ENCODE results near the gene PLK2.

DNA sequence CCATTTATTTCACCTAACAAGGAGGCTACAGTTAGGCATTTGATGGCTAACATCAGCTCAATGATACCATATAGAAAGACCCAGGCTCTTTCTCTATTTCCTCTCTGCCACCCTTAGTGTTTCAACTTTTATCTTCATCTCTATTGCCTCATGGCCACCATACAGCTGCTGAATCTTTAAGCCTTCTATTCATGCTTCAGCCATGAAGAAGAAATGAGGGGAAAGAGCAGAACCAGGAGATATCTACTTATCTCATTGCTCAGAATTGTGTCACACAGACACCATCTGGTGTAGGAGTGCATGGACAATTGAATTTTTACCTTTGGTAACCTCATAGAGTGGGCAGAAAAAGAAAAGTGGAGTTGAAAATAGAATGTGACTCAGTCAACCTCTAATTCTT, 38.0 kb upstream of the PLK2 start:
- TF ChIP-seq, protein P1, sequence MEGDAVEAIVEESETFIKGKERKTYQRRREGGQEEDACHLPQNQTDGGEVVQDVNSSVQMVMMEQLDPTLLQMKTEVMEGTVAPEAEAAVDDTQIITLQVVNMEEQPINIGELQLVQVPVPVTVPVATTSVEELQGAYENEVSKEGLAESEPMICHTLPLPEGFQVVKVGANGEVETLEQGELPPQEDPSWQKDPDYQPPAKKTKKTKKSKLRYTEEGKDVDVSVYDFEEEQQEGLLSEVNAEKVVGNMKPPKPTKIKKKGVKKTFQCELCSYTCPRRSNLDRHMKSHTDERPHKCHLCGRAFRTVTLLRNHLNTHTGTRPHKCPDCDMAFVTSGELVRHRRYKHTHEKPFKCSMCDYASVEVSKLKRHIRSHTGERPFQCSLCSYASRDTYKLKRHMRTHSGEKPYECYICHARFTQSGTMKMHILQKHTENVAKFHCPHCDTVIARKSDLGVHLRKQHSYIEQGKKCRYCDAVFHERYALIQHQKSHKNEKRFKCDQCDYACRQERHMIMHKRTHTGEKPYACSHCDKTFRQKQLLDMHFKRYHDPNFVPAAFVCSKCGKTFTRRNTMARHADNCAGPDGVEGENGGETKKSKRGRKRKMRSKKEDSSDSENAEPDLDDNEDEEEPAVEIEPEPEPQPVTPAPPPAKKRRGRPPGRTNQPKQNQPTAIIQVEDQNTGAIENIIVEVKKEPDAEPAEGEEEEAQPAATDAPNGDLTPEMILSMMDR (IDR thresholded peaks at IDR 0.05): no peak
- no peak for TF ChIP-seq POLR2AphosphoS5 (IDR thresholded peaks at IDR 0.05; ENCODE audit: low read depth, low read length)
- TF ChIP-seq, protein P2, sequence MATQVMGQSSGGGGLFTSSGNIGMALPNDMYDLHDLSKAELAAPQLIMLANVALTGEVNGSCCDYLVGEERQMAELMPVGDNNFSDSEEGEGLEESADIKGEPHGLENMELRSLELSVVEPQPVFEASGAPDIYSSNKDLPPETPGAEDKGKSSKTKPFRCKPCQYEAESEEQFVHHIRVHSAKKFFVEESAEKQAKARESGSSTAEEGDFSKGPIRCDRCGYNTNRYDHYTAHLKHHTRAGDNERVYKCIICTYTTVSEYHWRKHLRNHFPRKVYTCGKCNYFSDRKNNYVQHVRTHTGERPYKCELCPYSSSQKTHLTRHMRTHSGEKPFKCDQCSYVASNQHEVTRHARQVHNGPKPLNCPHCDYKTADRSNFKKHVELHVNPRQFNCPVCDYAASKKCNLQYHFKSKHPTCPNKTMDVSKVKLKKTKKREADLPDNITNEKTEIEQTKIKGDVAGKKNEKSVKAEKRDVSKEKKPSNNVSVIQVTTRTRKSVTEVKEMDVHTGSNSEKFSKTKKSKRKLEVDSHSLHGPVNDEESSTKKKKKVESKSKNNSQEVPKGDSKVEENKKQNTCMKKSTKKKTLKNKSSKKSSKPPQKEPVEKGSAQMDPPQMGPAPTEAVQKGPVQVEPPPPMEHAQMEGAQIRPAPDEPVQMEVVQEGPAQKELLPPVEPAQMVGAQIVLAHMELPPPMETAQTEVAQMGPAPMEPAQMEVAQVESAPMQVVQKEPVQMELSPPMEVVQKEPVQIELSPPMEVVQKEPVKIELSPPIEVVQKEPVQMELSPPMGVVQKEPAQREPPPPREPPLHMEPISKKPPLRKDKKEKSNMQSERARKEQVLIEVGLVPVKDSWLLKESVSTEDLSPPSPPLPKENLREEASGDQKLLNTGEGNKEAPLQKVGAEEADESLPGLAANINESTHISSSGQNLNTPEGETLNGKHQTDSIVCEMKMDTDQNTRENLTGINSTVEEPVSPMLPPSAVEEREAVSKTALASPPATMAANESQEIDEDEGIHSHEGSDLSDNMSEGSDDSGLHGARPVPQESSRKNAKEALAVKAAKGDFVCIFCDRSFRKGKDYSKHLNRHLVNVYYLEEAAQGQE (IDR thresholded peaks at IDR 0.05; ENCODE audit: insufficient read depth in 1 of 2, low read depth in 2 of 2, low read length in 1 of 2): no peak

Data from Panc1 (cell line).